HG03439 (cell line): Measurements from ENCODE around the gene TMEM145.

Source experiments
- ATAC-seq: cut with Tn5 transposase; IDR thresholded peaks from one replicate; pipeline ENCODE4 v1.9.1; 2021; ENCODE audit warnings: mild to moderate bottlenecking, moderate library complexity; ENCODE audit not compliant: unreplicated experiment

TMEM145 gene

GRCh38 chr19:42357290-42357689, 44.2 kb downstream of the TMEM145 start:
- ATAC-seq = no peak

DNA sequence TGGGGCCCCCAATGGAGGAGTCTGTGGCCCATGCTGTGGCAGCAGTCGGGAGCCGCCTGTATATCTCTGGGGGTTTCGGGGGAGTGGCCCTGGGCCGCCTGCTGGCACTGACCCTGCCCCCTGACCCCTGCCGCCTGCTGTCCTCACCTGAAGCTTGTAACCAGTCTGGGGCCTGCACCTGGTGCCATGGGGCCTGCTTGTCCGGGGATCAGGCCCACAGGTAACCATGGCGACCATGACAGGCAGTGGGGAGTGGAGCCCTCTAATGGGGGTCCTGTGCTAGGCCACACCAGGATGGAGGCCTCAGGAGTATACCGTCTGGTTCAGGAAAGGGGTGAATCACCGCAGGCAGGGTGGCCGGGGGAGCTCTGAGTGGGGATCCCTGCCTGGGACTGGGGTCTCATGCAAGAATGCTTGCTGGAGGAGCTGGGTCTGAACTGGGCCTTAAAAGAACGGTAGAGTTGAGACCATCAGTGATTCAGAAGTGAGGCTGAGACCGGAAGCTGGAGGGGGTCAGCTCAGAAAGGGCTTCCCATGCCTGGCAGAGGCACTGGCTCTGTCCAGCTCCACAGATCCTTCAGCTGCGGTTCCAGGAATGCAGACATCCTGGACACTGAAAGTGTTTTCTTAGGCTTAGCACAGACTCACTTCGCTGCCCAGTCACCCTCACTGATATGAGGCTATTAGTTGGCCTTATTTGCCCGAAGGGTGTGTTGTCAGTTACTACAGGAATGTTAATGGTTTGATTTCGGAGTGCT, 47.9 kb downstream of the TMEM145 start:
- ATAC-seq = no peak

DNA sequence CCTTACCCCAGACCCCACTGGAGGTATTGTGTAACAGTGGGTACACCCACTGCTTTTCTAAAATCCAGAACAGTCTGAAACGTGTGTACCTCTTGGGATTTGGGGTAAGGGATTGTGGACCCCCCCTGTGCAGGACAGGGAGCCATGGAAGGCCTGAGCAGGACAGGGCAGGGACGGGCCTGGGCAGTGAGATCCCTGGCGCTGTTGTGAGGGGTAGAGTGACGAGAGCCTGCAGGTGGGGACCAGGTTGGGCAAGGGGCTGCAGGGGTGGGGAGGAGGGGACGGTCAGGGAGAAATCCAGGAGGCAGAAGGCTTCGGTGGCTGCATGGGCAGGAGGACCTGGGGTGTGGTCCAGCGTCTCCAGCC, 48.4 kb downstream of the TMEM145 start:
- ATAC-seq = no peak

GRCh38 chr19:42362342-42362741, 49.2 kb downstream of the TMEM145 start:
- no peak for ATAC-seq

DNA sequence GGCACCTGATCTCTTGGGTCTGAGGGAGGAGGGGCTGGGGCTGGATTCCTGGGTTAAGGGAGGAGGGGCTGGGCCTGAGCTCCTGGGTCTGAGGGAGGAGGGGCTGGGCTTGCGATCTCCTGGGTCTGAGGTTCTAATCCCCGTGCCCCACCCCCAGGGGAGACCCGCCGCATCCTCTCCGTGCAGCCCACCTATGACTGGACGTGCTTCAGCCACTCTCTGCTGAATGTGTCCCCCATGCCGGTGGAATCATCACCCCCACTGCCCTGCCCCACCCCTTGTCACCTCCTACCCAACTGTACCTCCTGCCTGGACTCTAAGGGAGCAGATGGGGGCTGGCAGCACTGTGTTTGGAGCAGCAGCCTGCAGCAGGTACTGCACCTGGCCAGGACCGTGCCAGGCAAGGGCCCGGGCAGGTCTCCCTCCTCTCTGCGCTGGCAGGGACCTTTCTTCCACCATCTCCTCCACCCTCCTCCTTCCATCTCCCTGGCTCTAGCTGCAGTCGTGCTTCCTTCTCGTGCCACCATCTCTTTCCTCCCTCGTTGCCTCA, 49.9 kb downstream of the TMEM145 start:
- ATAC-seq = no peak

DNA sequence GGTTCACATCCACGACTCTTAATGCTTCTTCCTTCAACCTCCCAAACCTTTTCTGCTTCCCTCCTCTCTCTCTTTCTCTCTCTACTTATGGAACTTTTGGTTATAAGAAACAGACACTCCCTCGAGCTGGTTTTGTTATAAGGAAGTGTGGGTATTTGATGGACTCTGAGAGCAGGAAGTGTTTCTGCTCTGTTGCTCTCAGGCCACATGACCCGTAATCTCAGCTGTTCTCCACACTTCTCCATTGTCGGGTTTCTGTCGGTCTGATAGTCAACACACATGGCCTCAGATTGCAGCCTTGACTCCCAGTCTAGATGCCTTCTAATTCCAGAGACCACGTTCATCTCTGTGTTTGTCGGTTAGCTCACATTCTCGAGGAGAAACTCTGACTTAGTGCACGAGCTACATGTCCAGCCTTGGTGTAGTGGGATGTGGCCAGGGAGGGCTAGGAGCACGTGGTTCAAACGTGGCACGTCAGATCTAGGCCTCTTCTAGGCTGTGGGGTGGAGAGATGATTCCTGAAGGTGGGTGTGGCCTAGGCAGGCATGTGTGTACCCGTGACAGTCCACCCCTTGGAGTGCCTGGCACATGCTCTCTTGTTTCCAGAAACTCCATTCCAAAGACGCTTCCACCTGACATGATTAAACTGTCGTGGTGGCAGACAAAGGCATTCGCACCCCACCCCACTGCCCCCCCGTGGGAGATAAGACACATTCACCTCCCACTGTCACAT, 50.7 kb downstream of the TMEM145 start:
- ATAC-seq = no peak

DNA sequence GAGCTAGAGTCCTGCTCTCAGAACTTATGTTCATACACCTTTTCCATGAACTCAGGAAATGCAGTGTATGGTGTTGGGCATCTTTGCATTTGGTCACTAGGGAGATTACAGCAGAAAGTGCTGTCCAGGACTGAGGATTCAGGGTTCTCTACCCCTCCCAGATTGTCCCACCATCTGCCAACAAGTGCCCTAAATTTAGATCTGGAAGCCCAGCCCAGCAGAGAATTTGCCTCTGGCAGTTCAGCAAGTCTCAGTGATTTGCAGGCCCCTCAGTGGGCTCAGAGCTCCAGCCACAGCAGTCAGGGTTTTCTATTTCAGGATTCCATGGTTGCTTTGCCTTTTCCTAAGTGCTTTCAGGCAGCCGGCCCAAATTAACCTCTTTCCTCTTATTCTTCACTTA, 53.6 kb downstream of the TMEM145 start:
- no peak for ATAC-seq

DNA sequence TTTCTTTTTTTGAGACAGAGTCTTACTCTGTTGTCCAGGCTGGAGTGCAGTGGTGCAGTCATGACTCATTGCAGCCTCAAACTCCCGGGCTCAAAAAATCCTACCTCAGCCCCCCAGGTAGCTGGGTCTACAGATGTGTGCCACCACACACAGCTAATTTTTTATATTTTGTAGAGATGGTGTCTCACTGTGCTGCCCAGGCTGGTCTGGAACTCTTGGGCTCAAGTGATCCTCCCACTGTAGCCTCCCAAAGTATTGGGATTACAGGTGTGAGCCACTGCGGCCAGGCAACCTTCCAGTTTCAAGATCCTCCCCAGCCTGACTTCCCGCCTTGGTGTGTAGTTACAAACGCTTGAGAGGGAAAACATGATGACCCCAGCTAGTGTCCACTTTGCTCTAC, 54.8 kb downstream of the TMEM145 start:
- no peak for ATAC-seq

DNA sequence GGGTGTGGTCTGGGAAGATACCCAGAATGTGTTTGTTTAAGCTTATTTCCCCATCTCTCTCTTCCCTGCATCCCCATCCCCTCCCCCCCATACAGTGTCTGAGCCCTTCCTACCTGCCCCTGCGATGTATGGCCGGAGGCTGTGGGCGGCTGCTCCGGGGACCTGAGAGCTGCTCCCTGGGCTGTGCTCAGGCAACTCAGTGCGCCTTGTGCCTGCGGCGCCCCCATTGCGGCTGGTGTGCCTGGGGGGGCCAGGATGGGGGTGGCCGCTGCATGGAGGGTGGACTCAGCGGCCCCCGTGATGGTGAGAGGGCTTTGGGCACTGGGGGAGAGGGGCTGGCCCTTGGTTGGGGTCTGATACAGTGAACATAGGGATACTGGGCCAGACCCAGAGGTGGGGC, 55.3 kb downstream of the TMEM145 start:
- no peak for ATAC-seq

- ATAC-seq = no peak
These were observed 55.7 kb downstream of the TMEM145 start for GRCh38 chr19:42368765-42369164.

GRCh38 chr19:42369433-42370067, 56.4 kb downstream of the TMEM145 start:
- no peak for ATAC-seq

GRCh38 chr19:42370068-42370520, 57.0 kb downstream of the TMEM145 start:
- no peak for ATAC-seq

GRCh38 chr19:42370626-42371175, 57.6 kb downstream of the TMEM145 start:
- ATAC-seq = no peak
